ENCODE results near the gene IDE. TPM values are rescaled to one million over a fixed set of nuclear protein-coding genes. Genes with fewer than 3 reads are reported as not detected.

IDE gene
- total and polyA plus RNA-seq, 10 of the 15 experiments (the other 5 are each of a cell fraction or from before 2014, with no cell fraction given): 11.6 to 54.5 (median 33.6) TPM

DNA sequence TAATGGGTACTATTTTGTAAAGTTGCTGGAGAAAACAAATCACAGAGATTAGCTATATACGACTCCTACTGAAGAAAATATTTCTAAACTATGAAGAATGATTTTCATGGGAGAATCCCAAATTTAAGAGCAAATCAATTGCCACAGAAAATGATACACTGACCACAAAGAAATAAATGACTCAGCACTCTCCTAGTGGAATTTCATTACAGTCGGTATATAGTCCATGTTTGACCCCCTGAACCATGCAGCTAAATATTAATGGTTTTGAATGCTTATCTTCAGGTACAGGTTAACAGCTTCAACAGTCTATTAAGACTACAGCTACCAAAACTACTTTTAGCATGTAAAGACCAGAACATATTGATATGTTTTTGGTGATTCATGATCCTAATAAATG lies 65.0 kb downstream of the IDE start (continued):
- no peak for TF ChIP-seq NFYB (IDR thresholded peaks at IDR 0.05; ENCODE audit: insufficient read depth, low read depth, low read length)
- no peak for TF ChIP-seq YBX1 (IDR thresholded peaks at IDR 0.05)
- TF ChIP-seq IKZF1 (conservative IDR thresholded peaks at IDR 0.05): no peak
- TF ChIP-seq EZH2 (IDR thresholded peaks at IDR 0.05; ENCODE audit: borderline replicate concordance, control insufficient read depth, low read depth, low read length): no peak
- no peak for TF ChIP-seq ZNF622 (IDR thresholded peaks at IDR 0.05)
- TF ChIP-seq GATAD2B (conservative IDR thresholded peaks at IDR 0.05; ENCODE audit: low read depth): no peak

DNA sequence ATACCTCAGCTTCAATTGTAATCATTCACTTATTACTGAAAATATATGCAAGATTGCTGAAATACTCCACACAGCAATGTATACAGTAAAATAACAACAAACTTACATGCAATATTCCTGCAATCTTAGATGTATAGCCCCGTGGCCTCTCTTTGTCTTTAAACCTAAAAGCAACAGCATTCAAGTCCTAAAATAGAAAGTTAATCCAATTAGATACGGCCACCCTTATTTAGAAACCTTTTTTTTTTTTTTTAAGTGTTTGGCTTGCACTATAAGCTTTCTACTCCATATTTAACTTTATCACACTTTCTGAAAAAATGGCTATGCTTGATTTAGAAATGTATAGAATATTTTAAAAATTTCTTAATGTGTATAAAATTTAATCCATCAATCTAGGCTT lies 67.6 kb downstream of the IDE start:
- ChIA-PET SMC1A (ENCODE audit: uncharacterized antibody, unreplicated experiment) (interaction anchor here (0.6 kb wide), 1 partner anchor 339 kb away, joined by 3 read pairs; no protein-coding TSS in a partner anchor), RAD21 (ENCODE audit: unreplicated experiment) (no interaction called here), POLR2A (no interaction called here), CTCF (interaction anchor here (0.6 to 1.0 kb wide), 3 partner anchors 100 to 874 kb away, joined by 3 to 4 read pairs (median 3); no protein-coding TSS in a partner anchor)
- H4K20me1 ChIP-seq (ENCODE audit: control insufficient read depth, insufficient read depth): no peaks in the 10 kb centered on the region
- H3K27me3 ChIP-seq (replicated peaks in 1 of 2; ENCODE audit: control insufficient read depth in 2 of 2, insufficient read depth in 2 of 2, low read length in 1 of 2): no peaks in the 10 kb centered on the region
- no peak overlapping the region for H3K4me2 ChIP-seq (ENCODE audit: control insufficient read depth, insufficient read depth)
- H3K4me1 ChIP-seq (ENCODE audit: control insufficient read depth, insufficient read depth, low read length): no peaks in the 10 kb centered on the region
- TF ChIP-seq, protein P1, sequence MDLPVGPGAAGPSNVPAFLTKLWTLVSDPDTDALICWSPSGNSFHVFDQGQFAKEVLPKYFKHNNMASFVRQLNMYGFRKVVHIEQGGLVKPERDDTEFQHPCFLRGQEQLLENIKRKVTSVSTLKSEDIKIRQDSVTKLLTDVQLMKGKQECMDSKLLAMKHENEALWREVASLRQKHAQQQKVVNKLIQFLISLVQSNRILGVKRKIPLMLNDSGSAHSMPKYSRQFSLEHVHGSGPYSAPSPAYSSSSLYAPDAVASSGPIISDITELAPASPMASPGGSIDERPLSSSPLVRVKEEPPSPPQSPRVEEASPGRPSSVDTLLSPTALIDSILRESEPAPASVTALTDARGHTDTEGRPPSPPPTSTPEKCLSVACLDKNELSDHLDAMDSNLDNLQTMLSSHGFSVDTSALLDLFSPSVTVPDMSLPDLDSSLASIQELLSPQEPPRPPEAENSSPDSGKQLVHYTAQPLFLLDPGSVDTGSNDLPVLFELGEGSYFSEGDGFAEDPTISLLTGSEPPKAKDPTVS (IDR thresholded peaks at IDR 0.05; ENCODE audit: low read depth, low read length): no peak
- no peak for TF ChIP-seq KAT2A (conservative IDR thresholded peaks at IDR 0.05; ENCODE audit: control insufficient read depth, low read depth, low read length)
- TF ChIP-seq SREBF1 (IDR thresholded peaks at IDR 0.05; ENCODE audit: low read length): no peak
- TF ChIP-seq ZNF207 (IDR thresholded peaks at IDR 0.05; ENCODE audit: borderline replicate concordance): no peak
- TF ChIP-seq RCOR1 (conservative IDR thresholded peaks at IDR 0.05; ENCODE audit: low read depth, low read length): no peak
- no peak for TF ChIP-seq POU2F2 (IDR thresholded peaks at IDR 0.05; ENCODE audit: borderline replicate concordance, low read depth, low read length)
- no peak for TF ChIP-seq FOXM1 (IDR thresholded peaks at IDR 0.05; ENCODE audit: low read depth, low read length)
- no peak for TF ChIP-seq BRCA1 (IDR thresholded peaks at IDR 0.05; ENCODE audit: low read depth, low read length)
- TF ChIP-seq BHLHE40 (IDR thresholded peaks at IDR 0.05; ENCODE audit: borderline replicate concordance in 1 of 2, low read depth in 2 of 2, low read length in 1 of 2): no peak
- no peak for TF ChIP-seq CHD2 (IDR thresholded peaks at IDR 0.05; ENCODE audit: borderline replicate concordance, low read depth, low read length)
- TF ChIP-seq JUND (IDR thresholded peaks at IDR 0.05; ENCODE audit: low read depth, low read length): no peak
- TF ChIP-seq, protein P2, sequence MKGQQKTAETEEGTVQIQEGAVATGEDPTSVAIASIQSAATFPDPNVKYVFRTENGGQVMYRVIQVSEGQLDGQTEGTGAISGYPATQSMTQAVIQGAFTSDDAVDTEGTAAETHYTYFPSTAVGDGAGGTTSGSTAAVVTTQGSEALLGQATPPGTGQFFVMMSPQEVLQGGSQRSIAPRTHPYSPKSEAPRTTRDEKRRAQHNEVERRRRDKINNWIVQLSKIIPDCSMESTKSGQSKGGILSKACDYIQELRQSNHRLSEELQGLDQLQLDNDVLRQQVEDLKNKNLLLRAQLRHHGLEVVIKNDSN (IDR thresholded peaks at IDR 0.05; ENCODE audit: borderline replicate concordance, extremely low read length, insufficient read depth, low read depth, low read length): no peak
- no peak for TF ChIP-seq SMAD1 (IDR thresholded peaks at IDR 0.05; ENCODE audit: low read depth, partially characterized antibody)
- TF ChIP-seq SP1 (IDR thresholded peaks at IDR 0.05; ENCODE audit: low read depth, low read length): no peak
- no peak for TF ChIP-seq RELA (IDR thresholded peaks at IDR 0.05; ENCODE audit: borderline replicate concordance, partially characterized antibody)
- no peak for TF ChIP-seq PML (IDR thresholded peaks at IDR 0.05; ENCODE audit: low read length)
- no peak for TF ChIP-seq TAF1 (IDR thresholded peaks at IDR 0.05; ENCODE audit: borderline replicate concordance, low read depth, low read length)
- TF ChIP-seq GABPA (IDR thresholded peaks at IDR 0.05; ENCODE audit: low read depth): no peak
- H3K36me3 ChIP-seq (ENCODE audit: control insufficient read depth in 2 of 2, insufficient read depth in 2 of 2, low read length in 1 of 2): peaks cover 0 to 7% of the 10 kb centered on the region in 2 experiments
- H3K4me3 ChIP-seq: no peak overlapping the region
- no peak for DNase-seq (ENCODE audit: low read depth, low spot score)
- intact Hi-C loops (cut with micrococcal nuclease; ENCODE audit: unreplicated experiment): no loop called here
- H3K79me2 ChIP-seq (ENCODE audit: control insufficient read depth, insufficient read depth, low read length): no peaks in the 10 kb centered on the region
- no peak for ATAC-seq
- in situ Hi-C loops (cut with MboI): no loop called here
- 64% methylated on average over 2 of the region's 2 CpGs for WGBS (ENCODE audit: insufficient coverage, insufficient replicate concordance, low lambda C conversion rate, missing lambda C conversion rate)
- no peak overlapping the region for H3K9ac ChIP-seq (ENCODE audit: control insufficient read depth, insufficient read depth, low read length)
- no peaks in the 10 kb centered on the region for H3K9me3 ChIP-seq (replicated peaks; ENCODE audit: control insufficient read depth, insufficient read depth, low read length)
- no peak overlapping the region for H2AFZ ChIP-seq (ENCODE audit: control insufficient read depth, low read depth, low read length)
- no TSS peak for BruUV-seq (replicated peaks)
- no peak for FAIRE-seq
- no peak overlapping the region for H3K27ac ChIP-seq (ENCODE audit: control insufficient read depth, insufficient read depth)

Data from GM12878 (cell line).